Mammary epithelial cell (primary cell): ENCODE results near the gene STT3B.

Experiments
- CTCF ChIP-seq, 2 donors: IDR thresholded peaks in 1 of 2; conservative IDR thresholded peaks in 1 of 2; 2 replicates each; pipeline ENCODE4 v1.5.1; 2011 to 2012; ENCODE audit warnings: inconsistent platforms in 2 of 2, low read length in 2 of 2, mild to moderate bottlenecking in 2 of 2, control low read depth in 1 of 2, low read depth in 1 of 2; ENCODE audit not compliant: insufficient read depth in 1 of 2; ENCODE audit errors: extremely low read depth in 1 of 2
- EZH2 ChIP-seq: IDR thresholded peaks from 2 replicates; pipeline ENCODE4 v1.6.1; 2012; ENCODE audit warnings: low read length, inconsistent platforms, borderline replicate concordance

GRCh38 chr3:31514570-31514969, 18.2 kb upstream of the STT3B start:
- TF ChIP-seq CTCF (conservative IDR thresholded peaks at IDR 0.05 in 1 of 2, IDR thresholded peaks at IDR 0.05 in 1 of 2; ENCODE audit: extremely low read depth in 1 of 2, insufficient read depth in 1 of 2, low read depth in 1 of 2, low read length in 2 of 2) (no peak), EZH2 (no peak)
